ENCODE measurements around the gene EDA. TPM values are rescaled to one million over a fixed set of nuclear protein-coding genes. Genes with fewer than 3 reads are reported as not detected.

EDA gene
- 8.4 TPM for total RNA-seq

DNA sequence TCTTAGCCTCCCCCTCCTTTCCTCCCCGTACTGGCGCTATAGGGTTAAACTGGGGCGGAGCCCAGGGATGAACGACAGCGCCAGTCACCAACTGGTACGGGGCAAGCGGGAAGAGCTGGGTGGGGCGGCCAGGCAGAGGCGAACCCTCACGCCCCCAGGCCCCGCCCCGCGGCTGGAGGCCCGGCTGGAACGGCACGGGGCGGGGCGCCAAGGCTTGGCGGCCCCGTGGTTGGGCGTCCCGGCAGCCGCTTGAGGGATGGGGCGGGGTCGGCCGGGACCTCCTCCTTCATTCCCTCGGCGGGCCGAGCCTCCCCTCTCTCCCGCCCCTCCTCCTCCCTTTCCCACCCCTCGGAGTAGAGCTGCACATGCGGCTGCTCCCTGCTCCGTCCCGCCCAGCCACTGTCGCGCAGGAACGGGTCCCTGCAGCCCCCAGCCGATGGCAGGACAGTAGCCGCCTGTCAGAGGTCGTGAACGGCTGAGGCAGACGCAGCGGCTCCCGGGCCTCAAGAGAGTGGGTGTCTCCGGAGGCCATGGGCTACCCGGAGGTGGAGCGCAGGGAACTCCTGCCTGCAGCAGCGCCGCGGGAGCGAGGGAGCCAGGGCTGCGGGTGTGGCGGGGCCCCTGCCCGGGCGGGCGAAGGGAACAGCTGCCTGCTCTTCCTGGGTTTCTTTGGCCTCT, at the start of gene EDA:
TSS of gene EDA (plus strand) at position 335 of the 678 bp plus-strand sequence.
- peak; percentile 82 for DNase-seq (ENCODE audit: low spot score)

DNA sequence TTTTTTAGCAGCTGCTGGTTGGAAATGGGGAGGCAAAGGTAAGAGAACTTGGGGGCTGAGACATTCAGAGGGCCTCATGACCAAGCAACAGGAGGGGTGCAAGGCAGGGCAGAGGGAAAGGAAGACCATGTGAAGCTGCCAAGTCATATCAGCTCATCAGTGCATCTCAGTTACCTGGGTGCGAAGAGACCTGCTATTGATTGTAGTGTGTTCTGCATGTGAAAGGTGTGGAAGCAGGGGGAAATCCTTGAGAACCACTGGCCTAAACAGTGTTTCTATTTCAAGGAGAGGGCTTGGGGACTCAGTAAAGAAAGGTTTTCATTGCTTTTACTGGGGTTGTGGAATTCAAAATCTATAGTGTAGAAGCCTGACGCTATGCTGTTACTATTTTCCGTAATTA, 47.1 kb upstream of the EDA start:
- DNase-seq (ENCODE audit: low spot score): no peak

DNA sequence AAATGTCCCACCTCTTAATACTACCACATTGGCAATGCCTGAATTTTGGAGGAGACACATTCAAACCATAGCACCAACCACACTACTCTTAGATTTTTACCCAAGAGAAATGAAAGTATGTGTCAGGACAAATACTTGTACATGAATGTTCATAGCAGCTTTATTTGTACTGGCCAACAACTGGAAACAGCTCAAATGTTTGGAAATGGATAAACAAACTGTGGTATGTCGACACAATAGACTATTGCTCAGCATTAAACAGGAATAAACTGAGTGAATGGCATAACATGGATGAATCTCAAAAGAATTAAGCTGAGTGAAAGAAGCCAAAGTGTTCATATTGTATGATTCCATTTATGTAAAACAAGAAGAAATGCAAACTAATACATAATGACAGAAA, 18.5 kb upstream of the EDA start:
- DNase-seq (ENCODE audit: low spot score): no peak

DNA sequence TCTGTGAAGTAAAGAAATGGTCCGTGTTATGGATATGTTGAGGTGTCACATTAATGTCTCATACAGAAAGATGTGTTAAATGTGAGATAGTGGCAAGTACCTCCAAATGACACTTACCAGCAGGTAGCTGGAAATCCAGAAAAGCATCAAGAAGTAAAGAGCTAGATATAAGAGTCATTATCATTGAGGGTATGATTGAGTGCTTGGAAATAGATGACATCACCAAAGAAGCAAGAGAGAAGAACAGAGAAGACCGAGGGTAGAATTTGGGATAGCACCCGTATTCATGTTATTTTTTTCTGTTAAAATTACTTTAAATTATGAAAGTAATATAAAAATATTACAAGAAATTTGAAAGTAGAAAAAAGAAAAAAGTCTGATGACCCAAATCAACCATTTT, 15.7 kb upstream of the EDA start:
- DNase-seq (ENCODE audit: low spot score): no peak

DNA sequence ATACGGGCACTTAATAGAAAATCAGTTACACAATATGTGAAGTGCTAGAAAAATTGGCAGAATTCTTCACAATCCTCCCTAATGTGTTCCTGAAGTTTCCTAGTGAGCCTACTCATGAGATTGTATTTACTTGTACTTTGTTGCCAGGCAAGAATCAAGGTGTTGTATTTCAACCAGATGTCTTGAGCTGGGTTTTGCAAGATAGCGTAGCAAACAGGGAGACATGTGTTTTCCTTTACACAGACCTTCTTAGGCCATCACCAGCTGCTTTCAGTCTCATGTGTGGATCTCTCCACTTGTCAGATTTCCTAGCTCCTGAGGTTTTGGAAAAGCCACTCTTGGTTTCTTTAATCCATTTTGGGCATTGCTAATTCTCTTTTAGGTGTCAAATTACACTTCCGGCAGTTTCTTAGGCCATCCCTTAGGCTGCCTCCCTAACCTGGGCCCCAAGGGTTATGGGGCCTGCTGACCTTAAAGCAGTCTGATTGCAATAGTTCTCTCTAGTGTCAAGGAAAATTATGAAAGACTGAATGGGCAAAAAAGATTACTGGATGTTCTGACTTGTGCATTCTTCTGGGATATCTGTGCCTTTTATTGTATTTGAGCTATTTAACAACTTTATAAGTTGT, 12.2 kb upstream of the EDA start:
- no peak for DNase-seq (ENCODE audit: low spot score)

DNA sequence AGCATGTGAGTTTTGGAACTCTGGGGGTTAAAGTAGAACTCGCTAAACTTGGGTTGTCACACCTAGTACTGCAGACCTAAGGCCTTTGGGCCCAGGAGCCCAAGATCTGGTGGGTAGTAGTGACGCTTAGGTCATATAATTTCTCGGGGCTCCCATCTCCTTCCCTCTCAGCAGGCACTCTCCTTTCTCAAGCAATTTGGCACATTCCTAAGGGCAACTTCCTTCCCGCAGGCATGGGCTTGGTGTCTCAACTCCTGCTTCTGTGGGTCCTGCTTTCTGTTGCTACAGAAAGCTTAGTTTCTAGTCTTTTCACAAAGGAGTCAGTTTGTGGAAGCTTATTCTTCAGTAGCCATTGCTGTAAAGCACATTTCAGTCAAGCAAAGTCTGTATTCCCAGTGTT, 10.4 kb upstream of the EDA start:
- no peak for DNase-seq (ENCODE audit: low spot score)

DNA sequence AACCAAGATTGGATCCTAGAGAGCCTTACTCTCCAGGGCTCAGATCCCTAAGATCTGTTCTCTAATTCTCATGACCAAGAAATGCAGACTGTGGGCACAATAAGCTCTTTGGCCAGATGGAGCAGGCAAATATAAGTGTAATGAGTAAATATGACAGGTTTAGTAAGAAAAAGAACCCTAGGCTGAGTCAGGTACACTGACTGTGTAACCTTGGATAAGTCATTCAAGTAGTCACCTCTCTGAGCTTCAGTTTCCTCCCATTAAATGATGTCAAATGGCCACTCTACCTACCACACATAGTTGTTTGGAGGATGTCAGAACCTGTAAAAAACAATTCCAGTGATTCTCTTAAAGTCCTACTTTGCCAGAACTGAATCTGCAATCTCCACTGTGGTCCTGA, 8.3 kb upstream of the EDA start:
- no peak for DNase-seq (ENCODE audit: low spot score)

DNA sequence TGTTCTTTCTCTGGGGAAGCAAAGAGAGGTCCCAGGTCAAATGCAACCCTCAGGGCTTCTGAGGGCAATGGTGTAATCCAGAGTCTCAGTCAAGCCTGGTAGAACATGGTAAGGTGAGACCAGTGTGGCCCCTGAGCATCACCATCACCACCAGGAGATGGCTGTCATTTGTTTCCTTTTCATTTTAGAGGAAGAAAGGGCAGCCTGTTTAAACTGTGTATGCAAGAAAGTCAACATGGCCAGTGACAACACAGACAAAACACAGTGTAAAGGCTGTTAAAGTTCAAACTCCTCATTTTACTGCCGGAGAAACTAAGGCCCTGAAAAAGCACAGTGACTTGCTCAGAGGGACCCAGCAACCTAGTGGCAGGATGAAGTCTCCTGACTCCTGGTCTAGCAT, 2.0 kb upstream of the EDA start:
- DNase-seq (ENCODE audit: low spot score): no peak

DNA sequence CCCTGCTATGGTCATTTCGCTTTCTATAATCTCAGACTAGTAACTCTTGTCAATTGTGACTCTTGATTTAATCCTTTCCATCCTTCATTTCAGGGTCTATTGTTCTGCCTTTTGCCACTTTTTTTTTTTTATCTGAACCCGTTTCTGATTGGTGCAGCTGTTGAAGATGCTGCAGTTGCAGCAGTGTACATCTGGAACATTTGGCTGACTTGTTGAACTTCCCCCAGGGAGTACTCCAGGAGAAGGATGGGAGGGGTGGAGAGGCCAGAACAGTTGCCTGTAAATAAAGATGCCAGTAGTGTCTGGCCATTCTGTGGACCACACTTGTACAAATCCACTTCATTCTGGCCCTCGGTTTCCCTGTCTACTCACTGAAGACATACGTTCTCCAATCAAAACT, 1.0 kb upstream of the EDA start:
- no peak for DNase-seq (ENCODE audit: low spot score)

DNA sequence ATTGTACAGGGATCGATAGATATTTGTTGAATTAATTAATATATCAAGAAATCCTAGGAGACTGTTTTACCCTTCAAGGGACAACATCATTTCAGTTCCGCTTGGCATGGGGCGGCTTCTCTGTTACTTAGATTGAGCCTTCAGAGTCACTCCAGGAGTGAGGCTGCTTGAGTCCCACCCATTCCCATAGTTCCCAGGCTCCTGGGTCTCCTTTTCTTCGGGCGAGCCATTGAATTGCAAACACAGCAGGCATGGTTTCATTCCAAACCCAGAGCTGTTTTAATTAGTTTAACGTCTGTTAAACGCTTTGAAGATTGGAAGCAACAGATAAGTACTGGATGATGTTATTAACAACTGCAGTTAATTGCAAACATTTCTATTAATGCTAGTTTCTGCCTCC, 571 bp upstream of the EDA start:
- DNase-seq (ENCODE audit: low spot score): no peak

DNA sequence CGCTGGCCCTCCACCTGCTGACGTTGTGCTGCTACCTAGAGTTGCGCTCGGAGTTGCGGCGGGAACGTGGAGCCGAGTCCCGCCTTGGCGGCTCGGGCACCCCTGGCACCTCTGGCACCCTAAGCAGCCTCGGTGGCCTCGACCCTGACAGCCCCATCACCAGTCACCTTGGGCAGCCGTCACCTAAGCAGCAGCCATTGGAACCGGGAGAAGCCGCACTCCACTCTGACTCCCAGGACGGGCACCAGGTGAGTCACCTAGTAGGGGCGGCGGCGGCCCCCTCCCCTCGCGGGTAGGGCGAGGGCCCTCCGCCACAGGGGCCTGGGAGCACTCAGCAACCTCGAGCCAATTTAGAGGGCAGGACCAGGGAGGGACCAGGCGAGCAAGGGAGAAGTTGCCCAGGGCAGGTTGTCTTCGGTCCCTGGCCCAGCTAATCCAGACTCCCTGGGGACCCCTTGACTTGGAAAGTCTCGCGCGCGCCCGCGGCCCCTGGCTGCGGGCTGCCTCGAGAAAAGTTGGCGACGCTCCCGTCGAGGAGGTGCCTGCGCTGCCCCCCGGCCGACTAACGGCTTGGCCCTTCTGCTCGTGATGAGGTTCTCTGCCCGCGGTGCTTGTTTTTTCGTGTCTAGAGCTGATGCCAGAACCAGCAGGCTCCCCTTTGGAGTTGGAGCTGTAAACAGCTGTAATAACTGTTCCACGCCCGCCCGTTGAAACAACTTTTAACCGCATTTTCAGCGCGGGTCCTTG, 717 bp downstream of the EDA start:
- no peak for DNase-seq (ENCODE audit: low spot score)

DNA sequence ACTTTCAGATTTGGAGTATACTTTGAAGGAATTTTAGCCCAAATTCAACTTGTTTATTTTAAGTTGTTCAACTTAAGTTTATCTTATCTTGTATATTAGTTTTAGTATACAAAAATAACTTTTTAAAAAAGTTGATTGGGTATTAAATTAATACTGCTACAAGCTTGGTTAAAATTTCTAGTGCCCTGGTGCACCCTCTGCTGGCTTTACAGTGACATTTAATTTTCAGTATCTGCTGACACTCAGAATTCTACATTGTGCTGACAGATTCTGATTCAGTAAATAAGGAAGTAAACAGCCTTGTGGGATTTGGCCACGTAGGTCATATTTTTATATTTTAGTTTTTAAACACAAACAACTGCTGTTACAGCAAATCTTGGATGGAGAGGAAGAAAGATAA, 2.9 kb downstream of the EDA start:
- no peak for DNase-seq (ENCODE audit: low spot score)

DNA sequence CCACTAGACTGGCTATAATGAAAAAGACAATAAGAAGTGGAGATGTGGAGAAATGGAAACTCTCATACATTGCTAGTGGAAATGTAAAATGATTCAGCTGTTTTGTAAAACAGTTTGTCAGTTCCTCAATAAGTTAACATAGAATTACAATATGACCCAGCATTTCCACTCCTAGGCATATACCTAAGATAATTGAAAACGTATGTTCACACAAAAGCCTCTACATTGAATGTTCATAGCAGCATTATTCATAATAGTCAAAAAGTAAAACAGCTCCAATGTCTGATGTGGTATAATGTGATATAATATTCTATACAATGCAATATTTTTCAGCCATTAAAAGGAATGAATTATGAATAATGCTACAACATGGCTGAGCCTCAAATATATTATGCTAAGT, 10.2 kb downstream of the EDA start:
- DNase-seq (ENCODE audit: low spot score): no peak

DNA sequence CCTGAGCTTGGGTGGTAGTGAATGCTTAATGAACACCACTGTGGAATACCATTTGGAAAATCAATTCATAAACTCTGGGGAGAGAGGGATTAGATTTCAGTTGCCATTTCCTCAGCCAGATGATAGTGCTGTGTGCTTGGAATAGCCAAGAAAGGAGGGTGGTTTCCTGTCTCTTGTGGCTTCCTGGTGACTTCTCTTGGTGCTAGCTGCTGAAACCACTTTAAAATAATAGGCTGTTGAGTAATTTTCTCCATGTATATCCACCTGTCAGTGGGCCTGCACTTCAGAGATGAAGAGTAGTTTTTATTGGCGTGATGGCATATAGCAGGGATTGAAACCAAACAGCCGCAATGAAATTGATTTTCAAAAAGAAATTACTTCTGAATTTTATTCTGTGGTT, 11.8 kb downstream of the EDA start:
- no peak for DNase-seq (ENCODE audit: low spot score)

DNA sequence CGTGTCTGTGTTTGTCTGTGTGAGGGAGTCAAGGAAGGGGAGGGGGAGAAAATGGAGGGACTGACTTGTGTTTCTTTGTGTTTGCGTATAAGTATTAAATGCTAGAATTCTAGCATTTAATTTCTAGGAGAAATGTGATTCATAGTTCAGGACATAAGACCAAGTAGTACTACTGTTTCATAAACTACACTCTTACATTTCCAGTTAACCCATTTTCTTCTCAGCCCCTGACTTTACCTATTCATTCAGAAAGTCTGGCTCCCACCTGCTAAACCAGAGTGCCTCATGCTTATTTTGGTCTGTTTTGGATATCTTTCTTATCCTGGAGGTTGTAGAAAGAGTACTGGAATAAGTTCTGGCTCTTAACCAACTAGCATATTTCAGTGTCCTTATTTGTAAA, 14.2 kb downstream of the EDA start:
- no peak for DNase-seq (ENCODE audit: low spot score)

DNA sequence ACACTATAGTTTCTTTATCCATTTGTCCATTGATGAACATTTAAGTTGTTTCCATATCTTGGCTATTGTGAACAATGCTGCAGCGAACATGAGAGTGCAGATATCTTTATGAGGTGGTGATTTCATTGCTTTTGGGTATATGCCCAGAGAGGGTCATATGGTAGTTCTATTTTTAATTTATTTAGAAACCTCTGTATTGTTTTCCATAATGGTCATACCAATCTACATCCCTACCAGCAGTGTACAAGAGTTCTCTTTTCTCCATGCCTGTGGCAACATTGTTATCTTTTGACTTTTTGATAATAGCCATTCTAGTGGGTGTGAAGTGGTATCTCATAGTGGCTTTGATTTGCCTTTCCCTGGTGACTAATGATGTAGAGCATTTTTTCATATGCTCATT, 48.8 kb downstream of the EDA start:
- no peak for DNase-seq (ENCODE audit: low spot score)

DNA sequence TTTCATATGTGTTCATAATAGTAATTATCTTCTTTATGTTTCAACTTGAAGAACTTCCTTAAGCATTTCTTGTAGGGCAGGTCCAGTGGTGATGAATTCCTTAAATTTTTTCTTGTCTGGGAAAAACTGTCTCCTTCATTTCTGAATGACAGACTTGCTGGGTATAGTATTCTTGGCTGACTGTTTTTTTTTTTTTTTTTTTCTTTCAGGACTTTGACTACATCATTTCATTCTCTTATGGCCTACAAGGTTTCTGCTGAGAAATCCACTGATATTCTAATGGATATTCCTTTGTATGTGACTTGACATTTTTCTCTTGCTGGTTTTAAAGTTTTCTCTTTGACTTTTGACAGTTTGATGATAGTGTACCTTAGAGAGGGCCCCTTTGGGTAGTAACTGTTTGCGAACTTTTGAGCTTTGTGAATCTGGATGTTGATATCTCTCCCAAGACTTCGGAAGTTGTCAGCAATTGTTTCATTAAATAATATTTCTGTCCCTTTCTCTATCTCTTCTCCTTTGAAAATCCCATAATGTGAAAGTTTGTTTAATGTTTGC, 54.2 kb downstream of the EDA start:
- DNase-seq (ENCODE audit: low spot score): no peak

DNA sequence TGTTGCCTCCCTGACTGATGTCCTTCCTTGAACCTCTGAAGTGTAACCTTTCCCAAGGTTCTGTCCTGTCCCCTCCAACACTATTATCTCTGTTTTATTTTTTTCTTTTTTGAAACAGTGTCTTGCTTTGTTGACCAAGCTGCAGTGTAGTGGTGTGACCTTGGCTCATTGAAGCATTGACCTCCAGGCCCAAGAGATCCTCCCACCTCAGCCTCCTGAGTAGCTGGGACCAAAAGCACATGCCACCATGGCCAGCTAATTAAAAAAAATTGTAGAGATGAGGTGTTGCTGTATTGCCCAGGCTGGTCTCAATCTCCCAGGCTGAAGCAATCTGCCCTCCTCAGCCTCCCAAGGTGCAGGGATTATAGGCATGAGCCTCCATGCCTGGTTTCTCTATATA, 59.0 kb downstream of the EDA start:
- DNase-seq (ENCODE audit: low spot score): no peak

DNA sequence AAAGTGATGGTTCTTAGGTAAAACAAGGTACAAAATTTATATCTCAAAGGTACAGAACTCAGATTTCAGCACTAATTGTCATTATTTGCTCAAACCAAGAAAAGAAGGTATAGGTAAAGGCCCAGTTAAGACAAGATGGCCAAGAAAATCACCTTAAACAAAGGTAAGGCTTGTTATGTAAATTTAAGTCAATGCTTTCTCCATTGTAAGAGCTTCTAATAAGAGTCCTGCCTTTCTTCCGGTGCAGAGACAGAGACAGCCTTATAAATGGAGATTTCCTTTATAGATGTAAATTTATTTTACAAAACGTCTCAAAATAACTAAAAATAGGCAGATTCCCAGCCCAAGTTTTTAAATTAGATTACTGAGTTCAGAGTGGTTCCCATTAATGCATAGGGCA, 89.9 kb downstream of the EDA start:
- no peak for DNase-seq (ENCODE audit: low spot score)

DNA sequence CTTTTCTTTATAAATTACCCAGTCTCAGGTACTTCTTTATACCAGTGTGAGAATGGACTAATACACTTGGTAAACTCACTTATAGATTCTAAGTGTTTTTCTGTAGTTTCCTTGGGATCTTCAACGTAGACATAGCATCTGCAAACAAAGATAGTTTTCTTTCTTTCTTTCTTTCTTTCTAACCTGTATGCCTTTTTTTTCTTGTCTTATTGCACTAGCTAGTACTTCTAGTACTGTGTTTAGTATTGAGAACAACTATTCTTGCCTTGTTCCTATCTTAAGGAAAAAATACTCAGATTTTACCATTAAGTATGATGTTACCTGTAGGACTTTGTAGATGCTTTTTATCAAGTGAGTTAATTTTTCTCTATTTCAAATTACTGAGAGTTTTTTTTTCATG, 102.2 kb downstream of the EDA start:
- no peak for DNase-seq (ENCODE audit: low spot score)

DNA sequence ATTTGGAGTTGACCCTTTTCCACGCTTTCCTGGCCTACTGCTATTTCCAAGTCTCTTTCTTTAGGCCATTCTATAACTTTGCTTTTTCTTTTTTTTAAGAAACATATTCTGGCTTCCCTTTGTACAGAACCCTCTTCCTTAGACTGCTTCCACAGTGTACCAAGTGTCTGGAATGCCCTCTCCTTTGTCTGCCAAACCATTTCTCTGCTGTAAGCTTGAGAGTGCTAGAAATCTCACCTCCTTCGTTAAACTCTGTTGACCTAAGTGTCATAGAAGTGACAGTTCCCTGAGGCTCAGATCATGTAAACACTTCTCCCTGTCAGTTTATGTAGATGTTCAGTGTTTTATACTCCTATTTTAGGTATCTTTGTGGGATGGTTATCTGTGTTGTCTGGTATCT, 108.4 kb downstream of the EDA start:
- DNase-seq (ENCODE audit: low spot score): no peak

DNA sequence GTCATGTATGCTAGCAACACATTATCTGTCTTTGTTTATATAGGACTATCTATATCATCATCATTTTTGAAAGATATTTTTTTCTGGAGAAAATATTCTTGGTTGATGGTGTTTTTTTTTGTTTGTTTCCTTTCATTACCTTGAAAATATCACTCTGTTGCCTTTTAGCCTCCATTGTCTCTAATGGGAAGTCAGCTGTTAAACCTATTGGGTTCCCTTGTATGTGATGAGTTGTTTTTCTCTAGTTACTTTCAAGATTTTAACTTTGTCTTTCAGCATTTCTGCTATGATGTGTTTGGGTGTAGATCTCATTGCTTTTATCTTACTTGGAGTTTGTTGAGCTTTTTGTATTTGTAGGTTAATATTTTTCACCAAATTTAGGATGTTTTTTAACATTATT, 124.4 kb downstream of the EDA start:
- no peak for DNase-seq (ENCODE audit: low spot score)

DNA sequence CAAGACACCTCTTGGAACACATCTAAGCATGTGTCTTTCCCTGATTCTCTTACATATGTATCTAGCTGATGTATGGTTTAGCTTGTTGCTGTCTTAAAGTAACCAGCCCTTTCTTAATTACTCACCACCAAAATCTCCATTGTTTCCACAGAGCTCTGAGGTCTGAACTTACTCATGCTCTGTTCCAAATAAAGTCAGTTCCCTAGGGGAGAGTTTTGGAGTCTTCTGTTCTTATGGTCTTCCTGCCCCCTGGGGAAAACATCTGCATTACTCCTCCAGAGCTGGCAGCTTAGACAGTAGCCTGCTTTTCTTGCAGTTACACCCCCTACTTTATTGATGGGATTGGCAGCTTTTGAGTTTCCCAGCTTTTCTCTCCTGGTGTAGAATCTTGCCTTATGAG, 125.8 kb downstream of the EDA start:
- no peak for DNase-seq (ENCODE audit: low spot score)
